ENCODE results near the gene TSHZ2. TPM values are rescaled to one million over a fixed set of nuclear protein-coding genes. Genes with fewer than 3 reads are reported as not detected.
"Not testable (repeated sequence)": the region's sequence is repeated elsewhere in the genome, so short reads cannot be mapped to it uniquely, and the experiment has no call there.

The TSHZ2 gene
- total RNA-seq, 1 donor from 2014 or later: 2.0 TPM

GRCh38 chr20:53298260-53298659 is 326.1 kb downstream of the TSHZ2 start:
- no peak for DNase-seq (ENCODE audit: extremely low read depth, low read depth, low spot score)

GRCh38 chr20:53298911-53299310 is 326.8 kb downstream of the TSHZ2 start:
- no peak for DNase-seq (ENCODE audit: extremely low read depth, low read depth, low spot score)

- DNase-seq (ENCODE audit: extremely low read depth, low read depth, low spot score): no peak
Measured at GRCh38 chr20:53299831-53300230, 327.7 kb downstream of the TSHZ2 start.

GRCh38 chr20:53301869-53302268 is 329.7 kb downstream of the TSHZ2 start:
- no peak for DNase-seq (ENCODE audit: extremely low read depth, low read depth, low spot score)

GRCh38 chr20:53302695-53303412 is 330.7 kb downstream of the TSHZ2 start:
- no peak for DNase-seq (ENCODE audit: extremely low read depth, low read depth, low spot score)

- no peak for DNase-seq (ENCODE audit: extremely low read depth, low read depth, low spot score)
Measured at GRCh38 chr20:53303413-53303760, 331.2 kb downstream of the TSHZ2 start.

GRCh38 chr20:53304146-53304545 is 332.0 kb downstream of the TSHZ2 start:
- no peak for DNase-seq (ENCODE audit: extremely low read depth, low read depth, low spot score)

- no peak for DNase-seq (ENCODE audit: extremely low read depth, low read depth, low spot score)
Measured at GRCh38 chr20:53306192-53306805, 334.1 kb downstream of the TSHZ2 start.

GRCh38 chr20:53307964-53308597 is 335.9 kb downstream of the TSHZ2 start:
- DNase-seq (ENCODE audit: extremely low read depth, low read depth, low spot score): no peak

- no peak for DNase-seq (ENCODE audit: extremely low read depth, low read depth, low spot score)
Measured at GRCh38 chr20:53309515-53309914, 337.4 kb downstream of the TSHZ2 start.

- no peak for DNase-seq (ENCODE audit: extremely low read depth, low read depth, low spot score)
Measured at GRCh38 chr20:53312957-53313356, 340.8 kb downstream of the TSHZ2 start.

- DNase-seq (ENCODE audit: extremely low read depth, low read depth, low spot score): no peak
Measured at GRCh38 chr20:53316206-53316937, 344.2 kb downstream of the TSHZ2 start.

GRCh38 chr20:53319200-53319599 is 347.0 kb downstream of the TSHZ2 start:
- no peak for DNase-seq (ENCODE audit: extremely low read depth, low read depth, low spot score)

- DNase-seq (ENCODE audit: extremely low read depth, low read depth, low spot score): no peak
Measured at GRCh38 chr20:53319716-53320115, 347.6 kb downstream of the TSHZ2 start.

GRCh38 chr20:53320701-53321100 is 348.5 kb downstream of the TSHZ2 start:
- no peak for DNase-seq (ENCODE audit: extremely low read depth, low read depth, low spot score)

GRCh38 chr20:53321596-53321995 is 349.4 kb downstream of the TSHZ2 start:
- DNase-seq (ENCODE audit: extremely low read depth, low read depth, low spot score): no peak

GRCh38 chr20:53322651-53323050 is 350.5 kb downstream of the TSHZ2 start:
- DNase-seq (ENCODE audit: extremely low read depth, low read depth, low spot score): no peak

- not testable (repeated sequence) for DNase-seq (ENCODE audit: extremely low read depth, low read depth, low spot score)
Measured at GRCh38 chr20:53323460-53323859, 351.3 kb downstream of the TSHZ2 start.

- DNase-seq (ENCODE audit: extremely low read depth, low read depth, low spot score): no peak
Measured at GRCh38 chr20:53324816-53325215, 352.7 kb downstream of the TSHZ2 start.

GRCh38 chr20:53328961-53329360 is 356.8 kb downstream of the TSHZ2 start:
- no peak for DNase-seq (ENCODE audit: extremely low read depth, low read depth, low spot score)

GRCh38 chr20:53329781-53330180 is 357.6 kb downstream of the TSHZ2 start:
- DNase-seq (ENCODE audit: extremely low read depth, low read depth, low spot score): no peak
